ENCODE measurements around the gene TBC1D1. TPM values are rescaled to one million over a fixed set of nuclear protein-coding genes. Genes with fewer than 3 reads are reported as not detected.

Gene TBC1D1
- total RNA-seq, 2 donors from 2014 or later, result 58.0 to 68.7 TPM

DNA sequence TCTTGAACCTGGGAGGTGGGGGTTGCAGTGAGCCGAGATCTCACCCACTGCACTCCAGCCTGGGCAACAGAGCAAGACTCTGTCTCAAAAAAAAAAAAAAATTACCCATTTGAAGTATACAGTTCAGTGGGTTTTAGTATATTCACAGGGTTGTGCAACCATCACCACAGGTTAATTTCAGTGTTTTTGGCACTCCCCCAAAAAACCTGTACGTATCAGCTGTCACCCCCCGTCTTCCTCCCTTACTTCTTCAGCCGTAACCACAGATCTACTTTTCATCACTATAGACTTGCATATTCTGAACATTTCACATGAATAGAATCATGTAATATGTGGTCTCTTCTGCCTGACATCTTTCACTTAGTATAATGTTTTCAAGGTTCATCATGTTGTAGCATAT lies 57.7 kb downstream of the TBC1D1 start:
- H3K36me3 Mint-ChIP-seq (ENCODE audit: insufficient read depth in 2 of 2), result no peaks in the 10 kb centered on the region

GRCh38 chr4:37949636-37950426 lies 58.9 kb downstream of the TBC1D1 start:
- H3K27ac Mint-ChIP-seq, result no peak overlapping the region
- no peaks in the 10 kb centered on the region for H3K9me3 Mint-ChIP-seq
- H3K4me1 Mint-ChIP-seq (ENCODE audit: low read depth), result peaks cover 14% of the 10 kb centered on the region
- ATAC-seq (replicated peaks in 1 of 2), result no peak
- no peaks in the 10 kb centered on the region for H3K27me3 Mint-ChIP-seq (ENCODE audit: low read depth)
- H3K4me3 Mint-ChIP-seq, result no peak overlapping the region
- H3K36me3 Mint-ChIP-seq (ENCODE audit: insufficient read depth in 2 of 2), result no peaks in the 10 kb centered on the region
- no peak for DNase-seq

More for the DNA sequence above, 57.7 kb downstream of the TBC1D1 start:
- H3K27ac Mint-ChIP-seq, result no peak overlapping the region
- ATAC-seq (replicated peaks in 1 of 2) (peak; percentile 44 to 45), DNase-seq (no peak)
- H3K4me3 Mint-ChIP-seq, result no peak overlapping the region
- peaks cover 6% of the 10 kb centered on the region for H3K4me1 Mint-ChIP-seq (ENCODE audit: low read depth)
- H3K27me3 Mint-ChIP-seq (ENCODE audit: low read depth), result no peaks in the 10 kb centered on the region
- H3K9me3 Mint-ChIP-seq, result no peaks in the 10 kb centered on the region

- DNase-seq (no peak), ATAC-seq (replicated peaks in 1 of 2) (no peak)
- Mint-ChIP-seq H3K4me3 (no peak overlapping the region), H3K4me1 (ENCODE audit: low read depth) (peaks cover 20% of the 10 kb centered on the region), H3K27ac (no peak overlapping the region), H3K27me3 (ENCODE audit: low read depth) (no peaks in the 10 kb centered on the region), H3K9me3 (no peaks in the 10 kb centered on the region), H3K36me3 (ENCODE audit: insufficient read depth in 2 of 2) (no peaks in the 10 kb centered on the region)
Observed at GRCh38 chr4:37951461-37952352, 60.8 kb downstream of the TBC1D1 start.

DNA sequence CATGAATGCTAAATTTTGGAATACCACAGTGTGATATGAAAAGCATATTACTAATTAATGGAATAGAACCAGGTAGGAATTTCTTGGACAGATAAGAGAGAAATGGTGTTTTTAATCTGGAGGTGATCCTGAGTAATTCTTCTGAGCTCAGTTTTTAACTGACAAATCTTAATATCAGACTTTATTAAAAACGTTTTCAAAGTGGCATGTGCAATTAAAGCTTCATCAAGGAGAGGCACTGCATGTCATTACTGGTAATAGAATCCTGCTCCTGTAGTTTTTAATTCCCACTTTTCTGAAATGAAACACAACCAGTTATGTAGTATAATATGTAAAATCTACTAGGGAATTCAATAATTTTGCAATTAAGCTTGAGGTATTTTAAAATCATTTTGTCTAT lies 62.3 kb downstream of the TBC1D1 start:
- ATAC-seq (replicated peaks in 1 of 2), result no peak
- no peak for DNase-seq
- Mint-ChIP-seq H3K27ac (no peak overlapping the region), H3K27me3 (ENCODE audit: low read depth) (no peaks in the 10 kb centered on the region), H3K4me1 (ENCODE audit: low read depth) (peaks cover 20% of the 10 kb centered on the region), H3K4me3 (no peak overlapping the region), H3K36me3 (ENCODE audit: insufficient read depth in 2 of 2) (no peaks in the 10 kb centered on the region), H3K9me3 (no peaks in the 10 kb centered on the region)

DNA sequence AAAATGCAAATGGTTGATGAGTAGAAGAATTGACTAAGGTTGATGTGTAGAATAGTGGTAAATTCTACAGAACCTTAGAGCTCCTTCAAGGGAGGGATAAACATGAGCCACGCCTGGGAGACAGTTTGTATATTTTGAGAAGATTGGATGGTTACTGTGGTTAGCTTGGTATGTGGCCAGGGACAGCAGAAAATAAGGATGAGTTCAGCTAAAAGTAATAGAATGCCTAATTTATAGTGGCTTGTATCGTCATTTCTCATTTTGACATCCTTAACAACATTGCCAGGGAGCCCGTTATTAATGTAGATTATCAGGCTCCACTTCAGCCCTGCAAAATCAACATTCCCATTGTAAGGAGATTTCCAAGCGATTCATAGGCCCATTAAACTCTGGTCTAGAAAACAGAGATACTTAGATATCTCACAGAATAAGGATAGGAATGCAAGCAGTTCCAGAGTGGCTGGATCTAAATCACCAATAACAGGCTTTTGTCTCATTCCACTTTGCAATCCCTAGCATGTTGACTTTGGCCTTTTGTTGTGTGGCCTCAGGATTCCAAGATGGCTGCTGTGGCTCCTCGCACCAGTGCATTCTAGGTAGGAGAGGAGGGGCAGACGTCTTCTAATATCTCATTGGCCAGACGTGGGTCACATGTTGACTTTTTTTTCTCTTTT lies 62.9 kb downstream of the TBC1D1 start:
- ATAC-seq (replicated peaks in 1 of 2) (no peak), DNase-seq (no peak)
- Mint-ChIP-seq H3K4me3 (no peak overlapping the region), H3K4me1 (ENCODE audit: low read depth) (peaks cover 16% of the 10 kb centered on the region), H3K36me3 (ENCODE audit: insufficient read depth in 2 of 2) (no peaks in the 10 kb centered on the region), H3K9me3 (peaks cover 0 to 2% of the 10 kb centered on the region in 2 donors), H3K27ac (no peak overlapping the region), H3K27me3 (ENCODE audit: low read depth) (no peaks in the 10 kb centered on the region)

DNA sequence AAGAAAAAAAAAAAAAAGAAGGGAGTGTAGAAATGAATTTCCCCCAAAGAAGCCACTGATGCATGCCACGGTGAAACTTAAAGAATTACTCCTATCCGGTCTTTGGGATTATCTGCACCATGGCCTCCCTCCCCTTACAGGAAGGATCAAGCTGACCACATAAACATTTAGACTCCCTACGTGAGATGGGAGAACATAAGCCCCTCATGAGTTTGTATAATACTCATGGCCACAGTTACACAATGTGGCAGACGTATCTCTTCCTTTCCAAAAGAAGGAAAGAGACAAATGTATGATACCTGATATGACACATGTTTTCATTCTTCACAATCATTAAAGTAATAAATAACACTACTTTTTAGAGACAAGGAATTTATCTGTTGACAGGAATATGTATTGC lies 66.1 kb downstream of the TBC1D1 start:
- Mint-ChIP-seq H3K27ac (no peak overlapping the region), H3K4me1 (ENCODE audit: low read depth) (peaks cover 13% of the 10 kb centered on the region), H3K36me3 (ENCODE audit: insufficient read depth in 2 of 2) (no peaks in the 10 kb centered on the region), H3K27me3 (ENCODE audit: low read depth) (no peaks in the 10 kb centered on the region), H3K4me3 (no peak overlapping the region), H3K9me3 (peaks cover 0 to 2% of the 10 kb centered on the region in 2 donors)
- DNase-seq (no peak), ATAC-seq (replicated peaks in 1 of 2) (no peak)

- no peak overlapping the region for H3K4me3 Mint-ChIP-seq
- peaks cover 13% of the 10 kb centered on the region for H3K4me1 Mint-ChIP-seq (ENCODE audit: low read depth)
- no peaks in the 10 kb centered on the region for H3K27me3 Mint-ChIP-seq (ENCODE audit: low read depth)
- no peaks in the 10 kb centered on the region for H3K36me3 Mint-ChIP-seq (ENCODE audit: insufficient read depth in 2 of 2)
- DNase-seq (no peak), ATAC-seq (replicated peaks in 1 of 2) (no peak)
- peaks cover 0 to 2% of the 10 kb centered on the region in 2 donors for H3K9me3 Mint-ChIP-seq
- H3K27ac Mint-ChIP-seq, result no peak overlapping the region
Observed at GRCh38 chr4:37958932-37959331, 68.0 kb downstream of the TBC1D1 start.

GRCh38 chr4:37960098-37960497 lies 69.2 kb downstream of the TBC1D1 start, which contains the start of gene PTTG2:
PTTG2 (plus strand) TSS chr4:37960398; CDS start chr4:37960435, 37 bp downstream.
- DNase-seq, result no peak
- H3K9me3 Mint-ChIP-seq, result peaks cover 0 to 2% of the 10 kb centered on the region in 2 donors
- H3K36me3 Mint-ChIP-seq (ENCODE audit: insufficient read depth in 2 of 2), result no peaks in the 10 kb centered on the region

DNA sequence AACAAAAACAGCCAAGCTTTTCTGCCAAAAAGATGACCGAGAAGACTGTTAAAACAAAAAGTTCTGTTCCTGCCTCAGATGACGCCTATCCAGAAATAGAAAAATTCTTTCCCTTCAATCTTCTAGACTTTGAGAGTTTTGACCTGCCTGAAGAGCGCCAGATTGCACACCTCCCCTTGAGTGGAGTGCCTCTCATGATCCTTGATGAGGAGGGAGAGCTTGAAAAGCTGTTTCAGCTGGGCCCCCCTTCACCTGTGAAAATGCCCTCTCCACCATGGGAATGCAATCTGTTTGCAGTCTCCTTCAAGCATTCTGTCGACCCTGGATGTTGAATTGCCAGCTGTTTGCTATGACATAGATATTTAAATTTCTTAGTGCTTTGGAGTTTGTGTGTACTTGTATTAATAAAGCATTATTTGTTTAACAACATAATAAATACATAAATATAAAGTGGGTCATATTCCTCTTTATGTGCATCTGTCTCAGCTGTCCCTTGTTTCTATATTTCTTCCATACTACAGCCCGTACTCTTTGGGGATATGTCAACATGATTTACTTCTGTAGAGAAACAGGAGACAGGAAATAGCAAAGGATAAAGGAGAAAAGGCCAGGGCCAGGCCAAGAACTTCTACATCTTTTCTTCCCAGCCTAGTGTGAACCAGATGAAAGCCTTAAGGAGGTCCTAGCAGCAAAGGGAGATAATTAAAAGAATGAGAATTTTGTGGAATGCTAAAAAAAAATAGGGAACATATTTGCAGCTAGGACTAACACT lies 70.0 kb downstream of the TBC1D1 start:
- no peaks in the 10 kb centered on the region for H3K27me3 Mint-ChIP-seq (ENCODE audit: low read depth)

More at GRCh38 chr4:37960098-37960497, 69.2 kb downstream of the TBC1D1 start, which contains the start of gene PTTG2:
- no peak within 1 kb of the TSS for H3K27ac Mint-ChIP-seq
- no peaks in the 10 kb centered on the region for H3K27me3 Mint-ChIP-seq (ENCODE audit: low read depth)
- no peak for ATAC-seq (replicated peaks in 1 of 2)
- no peak within 1 kb of the TSS for H3K4me3 Mint-ChIP-seq
- peaks cover 3% of the 10 kb centered on the region for H3K4me1 Mint-ChIP-seq (ENCODE audit: low read depth)

DNA sequence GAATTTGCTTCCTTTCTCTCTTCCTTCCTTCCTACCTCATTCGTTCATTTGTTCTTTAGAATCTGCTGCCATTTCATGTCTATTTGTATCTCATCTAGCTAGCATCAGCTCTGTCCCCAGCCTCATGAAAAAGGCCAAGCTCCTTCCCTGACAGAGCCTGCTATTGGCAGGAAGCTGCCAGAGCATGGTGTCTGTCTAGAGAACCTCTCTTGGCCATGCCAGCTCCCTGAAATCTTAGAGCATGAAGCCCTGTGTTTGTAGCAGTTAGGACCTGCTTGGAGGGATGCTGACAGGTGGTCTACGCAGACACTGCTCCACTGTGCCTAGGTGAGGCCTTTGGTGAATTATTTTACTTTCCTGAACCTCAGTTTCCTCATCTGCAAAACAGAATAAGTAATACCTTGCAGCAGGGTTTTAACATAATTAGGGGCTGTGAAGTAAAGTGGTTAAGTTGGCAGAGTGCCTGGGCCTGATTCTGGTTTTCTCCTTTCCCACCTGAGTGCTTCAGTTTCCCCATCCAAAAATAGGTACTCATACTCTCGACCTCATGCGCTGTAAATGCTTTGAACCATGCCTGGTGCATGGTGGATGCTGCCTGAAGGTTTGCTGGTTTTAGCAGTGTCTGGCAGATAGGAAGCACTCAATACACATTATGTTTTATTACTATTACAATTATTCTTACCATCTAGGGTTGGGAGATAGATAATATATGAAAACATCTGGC lies 74.0 kb downstream of the TBC1D1 start:
- no peaks in the 10 kb centered on the region for H3K36me3 Mint-ChIP-seq (ENCODE audit: insufficient read depth in 2 of 2)

More for the DNA sequence above, 70.0 kb downstream of the TBC1D1 start:
- H3K27ac Mint-ChIP-seq, result no peak overlapping the region
- H3K36me3 Mint-ChIP-seq (ENCODE audit: insufficient read depth in 2 of 2), result no peaks in the 10 kb centered on the region
- H3K4me1 Mint-ChIP-seq (ENCODE audit: low read depth), result peaks cover 1% of the 10 kb centered on the region
- ATAC-seq (replicated peaks in 1 of 2), result no peak
- H3K9me3 Mint-ChIP-seq, result peaks cover 0 to 2% of the 10 kb centered on the region in 2 donors
- no peak for DNase-seq
- H3K4me3 Mint-ChIP-seq, result no peak overlapping the region

GRCh38 chr4:37966044-37966443 lies 75.2 kb downstream of the TBC1D1 start:
- H3K4me3 Mint-ChIP-seq, result no peak overlapping the region
- H3K9me3 Mint-ChIP-seq, result peaks cover 0 to under 1% of the 10 kb centered on the region in 2 donors
- DNase-seq, result no peak
- no peak overlapping the region for H3K27ac Mint-ChIP-seq
- ATAC-seq (replicated peaks in 1 of 2), result no peak
- no peaks in the 10 kb centered on the region for H3K27me3 Mint-ChIP-seq (ENCODE audit: low read depth)
- no peaks in the 10 kb centered on the region for H3K36me3 Mint-ChIP-seq (ENCODE audit: insufficient read depth in 2 of 2)
- H3K4me1 Mint-ChIP-seq (ENCODE audit: low read depth), result peaks cover 9% of the 10 kb centered on the region

More for the DNA sequence above, 74.0 kb downstream of the TBC1D1 start:
- no peaks in the 10 kb centered on the region for H3K9me3 Mint-ChIP-seq
- no peaks in the 10 kb centered on the region for H3K27me3 Mint-ChIP-seq (ENCODE audit: low read depth)
- no peak overlapping the region for H3K27ac Mint-ChIP-seq
- H3K4me1 Mint-ChIP-seq (ENCODE audit: low read depth), result peaks cover 5% of the 10 kb centered on the region
- DNase-seq (no peak), ATAC-seq (replicated peaks in 1 of 2) (no peak)
- no peak overlapping the region for H3K4me3 Mint-ChIP-seq

- H3K4me1 Mint-ChIP-seq (ENCODE audit: low read depth), result peaks cover 9% of the 10 kb centered on the region
- no peak overlapping the region for H3K4me3 Mint-ChIP-seq
- H3K27me3 Mint-ChIP-seq (ENCODE audit: low read depth), result no peaks in the 10 kb centered on the region
- DNase-seq (no peak), ATAC-seq (replicated peaks in 1 of 2) (no peak)
- H3K27ac Mint-ChIP-seq, result no peak overlapping the region
- H3K36me3 Mint-ChIP-seq (ENCODE audit: insufficient read depth in 2 of 2), result no peaks in the 10 kb centered on the region
- peaks cover 1 to 2% of the 10 kb centered on the region in 2 donors for H3K9me3 Mint-ChIP-seq
Observed at GRCh38 chr4:37967736-37968135, 76.9 kb downstream of the TBC1D1 start.
